Mesothelial cell of epicardium (in vitro differentiated cells): ENCODE results near the gene BCAR1. TPM values are rescaled to one million over a fixed set of nuclear protein-coding genes. Genes with fewer than 3 reads are reported as not detected.
"Not testable (repeated sequence)": the region's sequence is repeated elsewhere in the genome, so short reads cannot be mapped to it uniquely, and the experiment has no call there.

Source experiments
- DNase-seq, 2 experiments: peaks; one replicate each; pipeline ENCODE4 v3.0.0; 2021; ENCODE audit warnings: low spot score in 2 of 2; ENCODE audit not compliant: unreplicated experiment in 2 of 2
- H3K27ac Mint-ChIP-seq: 2 replicates; pipeline ENCODE4 v1.8.0; 2021; ENCODE audit warnings: mixed read lengths
- H3K27me3 Mint-ChIP-seq: 2 replicates; pipeline ENCODE4 v1.8.0; 2021; ENCODE audit warnings: low read depth, mixed read lengths
- H3K36me3 Mint-ChIP-seq: 2 replicates; pipeline ENCODE4 v1.8.0; 2021; ENCODE audit warnings: mixed read lengths
- H3K4me1 Mint-ChIP-seq: 2 replicates; pipeline ENCODE4 v1.8.0; 2021; ENCODE audit warnings: mixed read lengths
- H3K4me3 Mint-ChIP-seq: 2 replicates; pipeline ENCODE4 v1.8.0; 2021; ENCODE audit warnings: mild to moderate bottlenecking, moderate library complexity, mixed read lengths
- H3K9me3 Mint-ChIP-seq: 2 replicates; pipeline ENCODE4 v1.8.0; 2021; ENCODE audit warnings: mixed read lengths
- total RNA-seq: library from RNA; stranded (reverse); gene quantifications from 3 replicates; pipeline ENCODE4 v1.2.1, GENCODE V29; 2021
- TF ChIP-seq, protein P1 (sequence below): fragments of 200-600 bp; sonication (generic); IDR thresholded peaks from one replicate; pipeline ENCODE4 v1.5.0; 2021; ENCODE audit warnings: antibody characterized with exemption; ENCODE audit not compliant: unreplicated experiment

The BCAR1 gene
- total RNA-seq, 1 donor from 2014 or later, result 95.9 TPM

- DNase-seq, result no peak
- Mint-ChIP-seq H3K4me3 (no peak overlapping the region), H3K4me1 (no peaks in the 10 kb centered on the region), H3K9me3 (no peaks in the 10 kb centered on the region), H3K36me3 (peaks cover 11% of the 10 kb centered on the region), H3K27me3 (peaks cover 2% of the 10 kb centered on the region), H3K27ac (no peak overlapping the region)
- TF ChIP-seq, protein P1, sequence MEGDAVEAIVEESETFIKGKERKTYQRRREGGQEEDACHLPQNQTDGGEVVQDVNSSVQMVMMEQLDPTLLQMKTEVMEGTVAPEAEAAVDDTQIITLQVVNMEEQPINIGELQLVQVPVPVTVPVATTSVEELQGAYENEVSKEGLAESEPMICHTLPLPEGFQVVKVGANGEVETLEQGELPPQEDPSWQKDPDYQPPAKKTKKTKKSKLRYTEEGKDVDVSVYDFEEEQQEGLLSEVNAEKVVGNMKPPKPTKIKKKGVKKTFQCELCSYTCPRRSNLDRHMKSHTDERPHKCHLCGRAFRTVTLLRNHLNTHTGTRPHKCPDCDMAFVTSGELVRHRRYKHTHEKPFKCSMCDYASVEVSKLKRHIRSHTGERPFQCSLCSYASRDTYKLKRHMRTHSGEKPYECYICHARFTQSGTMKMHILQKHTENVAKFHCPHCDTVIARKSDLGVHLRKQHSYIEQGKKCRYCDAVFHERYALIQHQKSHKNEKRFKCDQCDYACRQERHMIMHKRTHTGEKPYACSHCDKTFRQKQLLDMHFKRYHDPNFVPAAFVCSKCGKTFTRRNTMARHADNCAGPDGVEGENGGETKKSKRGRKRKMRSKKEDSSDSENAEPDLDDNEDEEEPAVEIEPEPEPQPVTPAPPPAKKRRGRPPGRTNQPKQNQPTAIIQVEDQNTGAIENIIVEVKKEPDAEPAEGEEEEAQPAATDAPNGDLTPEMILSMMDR, result no peak
Observed at GRCh38 chr16:75227361-75228142, 23.9 kb downstream of the BCAR1 start.

DNA sequence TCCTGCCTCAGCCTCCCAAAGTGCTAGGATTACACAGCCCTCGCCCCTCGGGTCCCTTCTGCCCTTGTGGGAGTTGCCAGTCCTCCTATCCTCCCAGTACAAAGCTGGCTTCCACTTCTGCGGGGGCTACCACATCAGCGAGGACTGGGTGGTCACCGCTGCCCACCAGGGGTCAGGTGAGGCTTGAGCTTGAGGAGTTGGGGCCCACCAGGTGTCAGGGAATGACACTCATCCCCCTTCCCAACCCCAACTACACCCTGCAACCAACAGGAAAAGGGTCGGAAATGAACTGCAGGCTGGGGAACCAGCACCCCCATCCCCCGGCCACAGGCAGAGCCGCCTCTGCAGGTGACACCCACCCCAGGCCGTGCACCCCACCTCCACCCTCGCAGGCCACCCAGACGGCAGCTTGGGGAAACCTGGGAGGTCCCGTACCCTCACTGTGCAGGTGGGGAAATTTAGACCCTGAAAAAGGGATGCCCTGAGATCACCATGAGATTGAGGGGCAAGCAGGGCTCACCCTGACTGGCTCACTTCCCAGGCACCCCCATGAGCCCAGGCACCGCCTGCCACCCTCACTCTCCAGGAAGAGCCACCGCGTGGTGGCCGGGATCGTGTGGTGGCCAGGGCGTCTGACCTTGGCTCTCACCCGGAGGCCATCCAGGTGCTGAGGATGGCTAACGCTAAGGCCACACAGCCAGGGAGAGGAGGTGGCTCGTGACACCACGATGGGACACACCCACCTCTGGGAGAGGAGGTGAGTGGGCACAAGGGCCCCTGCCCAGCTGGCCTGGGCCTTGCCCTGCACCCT lies 24.7 kb downstream of the BCAR1 start:
- Mint-ChIP-seq H3K27me3 (peaks cover 2% of the 10 kb centered on the region), H3K36me3 (peaks cover 10% of the 10 kb centered on the region), H3K4me1 (no peaks in the 10 kb centered on the region), H3K4me3 (no peak overlapping the region), H3K9me3 (no peaks in the 10 kb centered on the region), H3K27ac (no peak overlapping the region)
- DNase-seq, result no peak
- TF ChIP-seq, protein P1, result no peak

- H3K9me3 Mint-ChIP-seq, result no peaks in the 10 kb centered on the region
- peaks cover 2% of the 10 kb centered on the region for H3K27me3 Mint-ChIP-seq
- no peak overlapping the region for H3K27ac Mint-ChIP-seq
- no peaks in the 10 kb centered on the region for H3K4me1 Mint-ChIP-seq
- H3K4me3 Mint-ChIP-seq, result no peak overlapping the region
- TF ChIP-seq, protein P1, result no peak
- H3K36me3 Mint-ChIP-seq, result peaks cover 5% of the 10 kb centered on the region
- DNase-seq, result no peak
Observed at GRCh38 chr16:75225678-75226515, 25.5 kb downstream of the BCAR1 start.

GRCh38 chr16:75225092-75225491 lies 26.3 kb downstream of the BCAR1 start:
- H3K36me3 Mint-ChIP-seq, result no peaks in the 10 kb centered on the region
- TF ChIP-seq, protein P1, result no peak
- H3K27ac Mint-ChIP-seq, result no peak overlapping the region
- H3K27me3 Mint-ChIP-seq, result peaks cover 2% of the 10 kb centered on the region
- H3K4me3 Mint-ChIP-seq, result no peak overlapping the region
- no peak for DNase-seq
- H3K4me1 Mint-ChIP-seq, result no peaks in the 10 kb centered on the region
- H3K9me3 Mint-ChIP-seq, result no peaks in the 10 kb centered on the region

DNA sequence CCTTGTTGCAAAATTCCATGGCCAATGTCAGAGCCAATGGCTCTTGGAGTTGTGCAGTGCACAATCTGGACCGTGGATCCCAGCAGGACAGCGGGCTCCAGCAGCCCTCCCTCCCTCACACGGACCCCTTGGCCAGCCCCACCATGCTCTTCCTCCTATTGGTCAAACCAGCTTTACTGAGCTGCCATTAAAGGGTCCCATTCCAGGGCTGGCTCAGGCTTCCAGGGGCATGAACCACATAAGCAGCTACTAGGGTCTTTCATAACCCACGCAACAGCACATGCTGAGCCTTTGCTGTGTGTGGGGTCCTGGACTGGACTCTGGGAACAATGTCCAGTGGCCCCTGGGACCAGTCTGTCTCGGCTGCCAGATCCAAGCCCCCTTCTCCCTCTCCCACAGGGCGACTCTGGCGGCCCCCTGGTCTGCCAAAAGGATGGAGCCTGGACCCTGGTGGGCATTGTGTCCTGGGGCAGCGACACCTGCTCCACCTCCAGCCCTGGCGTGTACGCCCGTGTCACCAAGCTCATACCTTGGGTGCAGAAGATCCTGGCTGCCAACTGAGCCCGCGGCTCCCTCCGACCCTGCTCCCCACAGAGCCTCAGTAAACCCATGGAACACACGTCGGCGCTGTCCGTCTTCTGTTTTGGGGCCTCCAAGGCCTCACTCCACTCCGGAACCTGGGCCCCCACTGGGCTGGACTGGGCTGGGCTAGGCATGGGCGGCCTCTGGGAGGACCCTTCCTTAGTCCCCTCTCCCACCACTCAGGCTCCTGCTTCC lies 26.9 kb downstream of the BCAR1 start:
- TF ChIP-seq, protein P1, result no peak
- Mint-ChIP-seq H3K4me3 (no peak overlapping the region), H3K9me3 (no peaks in the 10 kb centered on the region), H3K27me3 (peaks cover 2% of the 10 kb centered on the region), H3K4me1 (peaks cover 4% of the 10 kb centered on the region), H3K27ac (no peak overlapping the region), H3K36me3 (no peaks in the 10 kb centered on the region)
- DNase-seq, result no peak

DNA sequence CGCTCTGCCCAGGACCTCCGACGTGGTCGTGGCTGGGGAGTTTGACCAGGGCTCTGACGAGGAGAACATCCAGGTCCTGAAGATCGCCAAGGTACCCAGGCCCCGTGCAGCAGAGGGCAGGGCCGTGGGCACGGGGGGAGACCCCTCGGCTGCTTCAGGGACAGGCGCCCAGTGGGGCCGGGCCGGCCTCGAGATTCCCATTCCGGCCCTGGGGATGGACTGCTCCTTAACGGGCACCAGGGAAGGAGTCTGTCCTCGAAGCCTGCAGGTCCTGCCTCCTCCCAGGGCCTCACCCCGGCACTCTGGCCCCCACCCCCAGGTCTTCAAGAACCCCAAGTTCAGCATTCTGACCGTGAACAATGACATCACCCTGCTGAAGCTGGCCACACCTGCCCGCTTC lies 28.3 kb downstream of the BCAR1 start:
- not testable (repeated sequence) for H3K36me3 Mint-ChIP-seq, H3K27me3 Mint-ChIP-seq, DNase-seq, H3K4me1 Mint-ChIP-seq, H3K27ac Mint-ChIP-seq, H3K4me3 Mint-ChIP-seq, H3K9me3 Mint-ChIP-seq
